Muscle of back (tissue), 13 donors: Measurements from ENCODE around the gene MED29. TPM values are rescaled to one million over a fixed set of nuclear protein-coding genes. Genes with fewer than 3 reads are reported as not detected.

ENCODE experiments used
- DNase-seq, 3 donors: peaks; one replicate each; pipeline versions ENCODE4 v3.0.0 to v3.0.0-alpha.2; 2013
- long read RNA-seq, 9 donors: transcript quantifications; one replicate each; lab custom pipeline, GENCODE V29; 2026
- polyA plus RNA-seq, 10 donors: library from polyadenylated mRNA; unstranded; fragments of 120-200 nt; gene quantifications; one replicate each; pipeline ENCODE4 v1.2.1, GENCODE V29; 2013; ENCODE audit not compliant: insufficient read length in 10 of 10

The MED29 gene
- 10 to 100 TPM; 18.9 to 27.5 (median 24.9) TPM for polyA plus RNA-seq
- long read RNA-seq, donor 1, transcript MED29-201 (4 exons, 3,653 nt), result major isoform, 15 of 15 reads
- long read RNA-seq, donor 1, partial matches to known transcripts, result 0 of 15 reads
- long read RNA-seq, donor 1, other reads (novel, unspliced or antisense), result 0 of 15 reads
- long read RNA-seq, donor 2, transcript MED29-201 (4 exons, 3,653 nt), result major isoform, 9 of 9 reads
- long read RNA-seq, donor 2, partial matches to known transcripts, result 0 of 9 reads
- long read RNA-seq, donor 2, other reads (novel, unspliced or antisense), result 0 of 9 reads
- long read RNA-seq, donor 3, result 0 reads
- long read RNA-seq, donor 4, transcript MED29-201 (4 exons, 3,653 nt), result major isoform, 9 of 9 reads
- long read RNA-seq, donor 4, partial matches to known transcripts, result 0 of 9 reads
- long read RNA-seq, donor 4, other reads (novel, unspliced or antisense), result 0 of 9 reads
- long read RNA-seq, donor 5, transcript MED29-201 (4 exons, 3,653 nt), result major isoform, 11 of 11 reads
- long read RNA-seq, donor 5, partial matches to known transcripts, result 0 of 11 reads
- long read RNA-seq, donor 5, other reads (novel, unspliced or antisense), result 0 of 11 reads
- long read RNA-seq, donor 6, transcript MED29-201 (4 exons, 3,653 nt), result major isoform, 12 of 13 reads
- long read RNA-seq, donor 6, partial matches to known transcripts, result 0 of 13 reads
- long read RNA-seq, donor 6, other reads (novel, unspliced or antisense), result 0 of 13 reads
- long read RNA-seq, donor 7, transcript MED29-201 (4 exons, 3,653 nt), result major isoform, 14 of 14 reads
- long read RNA-seq, donor 7, partial matches to known transcripts, result 0 of 14 reads
- long read RNA-seq, donor 7, other reads (novel, unspliced or antisense), result 0 of 14 reads
- long read RNA-seq, donor 8, transcript MED29-201 (4 exons, 3,653 nt), result major isoform, 7 of 7 reads
- long read RNA-seq, donor 8, partial matches to known transcripts, result 0 of 7 reads
- long read RNA-seq, donor 8, other reads (novel, unspliced or antisense), result 0 of 7 reads
- long read RNA-seq, donor 9, partial matches to known transcripts, result 0 of 4 reads
- long read RNA-seq, donor 9, other reads (novel, unspliced or antisense), result 0 of 4 reads

GRCh38 chr19:39390751-39391437 is at the start of gene MED29, which contains the start of gene PAF1:
MED29 (plus strand) TSS chr19:39391378; CDS start chr19:39391423, 45 bp downstream.
PAF1 (minus strand) TSS chr19:39391106; CDS start chr19:39390864, 242 bp downstream.
- peak; percentile 100 for DNase-seq

GRCh38 chr19:39341719-39342604 is 49.2 kb upstream of the MED29 start, which contains the start of gene SAMD4B:
SAMD4B (plus strand) TSS chr19:39342421; CDS start chr19:39356894, 14,473 bp downstream.
- peak; percentile 98 to 99 (median 99) for DNase-seq

- DNase-seq, result peak in 1 of 3 donors; percentile 58
Observed at GRCh38 chr19:39342647-39343305, 48.4 kb upstream of the MED29 start.

- DNase-seq, result no peak
Observed at GRCh38 chr19:39345956-39346355, 45.2 kb upstream of the MED29 start.

GRCh38 chr19:39347332-39348164 is 43.6 kb upstream of the MED29 start:
- no peak for DNase-seq

GRCh38 chr19:39349326-39349725 is 41.9 kb upstream of the MED29 start:
- DNase-seq, result no peak

GRCh38 chr19:39350156-39350555 is 41.0 kb upstream of the MED29 start:
- DNase-seq, result no peak

- peak in 1 of 3 donors; percentile 57 for DNase-seq
Observed at GRCh38 chr19:39351537-39352064, 39.6 kb upstream of the MED29 start.

GRCh38 chr19:39352381-39353255 is 38.6 kb upstream of the MED29 start:
- peak in 2 of 3 donors; percentile 53 to 69 for DNase-seq

GRCh38 chr19:39355253-39355652 is 35.9 kb upstream of the MED29 start:
- no peak for DNase-seq

- no peak for DNase-seq
Observed at GRCh38 chr19:39356073-39356472, 35.1 kb upstream of the MED29 start.

GRCh38 chr19:39356647-39357046 is 34.5 kb upstream of the MED29 start:
- no peak for DNase-seq

GRCh38 chr19:39359026-39359425 is 32.2 kb upstream of the MED29 start:
- no peak for DNase-seq

GRCh38 chr19:39360599-39360998 is 30.6 kb upstream of the MED29 start:
- DNase-seq, result no peak

- no peak for DNase-seq
Observed at GRCh38 chr19:39362682-39363657, 28.2 kb upstream of the MED29 start.

- DNase-seq, result peak in 2 of 3 donors; percentile 65 to 88
Observed at GRCh38 chr19:39363901-39364457, 27.2 kb upstream of the MED29 start.
